OCI-LY7 (cell line): ENCODE results near the gene SLC35F2.

Experiments
- EZH2phosphoT487 ChIP-seq: fragments of 200-600 bp; sonication (generic); IDR thresholded peaks from 2 replicates; pipeline ENCODE4 v1.6.1; 2018; ENCODE audit warnings: low read depth, borderline replicate concordance, mild to moderate bottlenecking, mixed run types, antibody characterized with exemption, low read length, moderate library complexity, mixed read lengths
- TF ChIP-seq, protein P1 (sequence below): fragments of 200-600 bp; sonication (generic); conservative IDR thresholded peaks from 2 replicates; pipeline ENCODE4 v1.5.1; 2014; ENCODE audit warnings: mild to moderate bottlenecking, antibody characterized with exemption, low read length, moderate library complexity, mixed read lengths

DNA sequence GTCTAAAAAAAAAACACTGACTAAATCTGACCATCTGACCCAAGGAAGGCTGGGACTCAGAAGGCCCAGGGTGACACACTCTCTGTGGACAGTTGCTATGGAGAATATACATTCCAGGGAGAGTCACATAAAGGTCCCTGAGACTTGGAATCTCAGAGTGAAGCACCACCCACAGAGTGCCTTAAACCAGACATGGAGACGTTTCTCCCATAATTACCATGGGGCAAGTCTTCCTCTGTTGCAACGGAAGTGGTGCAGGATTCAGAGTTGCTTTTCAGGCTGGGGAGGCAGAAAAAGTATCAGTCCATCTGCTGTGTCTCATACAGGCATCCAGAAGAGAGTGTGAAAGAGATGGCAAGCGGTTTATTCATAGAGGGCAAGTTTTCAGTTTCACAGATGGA lies 88.0 kb downstream of the SLC35F2 start:
- TF ChIP-seq, protein P1, sequence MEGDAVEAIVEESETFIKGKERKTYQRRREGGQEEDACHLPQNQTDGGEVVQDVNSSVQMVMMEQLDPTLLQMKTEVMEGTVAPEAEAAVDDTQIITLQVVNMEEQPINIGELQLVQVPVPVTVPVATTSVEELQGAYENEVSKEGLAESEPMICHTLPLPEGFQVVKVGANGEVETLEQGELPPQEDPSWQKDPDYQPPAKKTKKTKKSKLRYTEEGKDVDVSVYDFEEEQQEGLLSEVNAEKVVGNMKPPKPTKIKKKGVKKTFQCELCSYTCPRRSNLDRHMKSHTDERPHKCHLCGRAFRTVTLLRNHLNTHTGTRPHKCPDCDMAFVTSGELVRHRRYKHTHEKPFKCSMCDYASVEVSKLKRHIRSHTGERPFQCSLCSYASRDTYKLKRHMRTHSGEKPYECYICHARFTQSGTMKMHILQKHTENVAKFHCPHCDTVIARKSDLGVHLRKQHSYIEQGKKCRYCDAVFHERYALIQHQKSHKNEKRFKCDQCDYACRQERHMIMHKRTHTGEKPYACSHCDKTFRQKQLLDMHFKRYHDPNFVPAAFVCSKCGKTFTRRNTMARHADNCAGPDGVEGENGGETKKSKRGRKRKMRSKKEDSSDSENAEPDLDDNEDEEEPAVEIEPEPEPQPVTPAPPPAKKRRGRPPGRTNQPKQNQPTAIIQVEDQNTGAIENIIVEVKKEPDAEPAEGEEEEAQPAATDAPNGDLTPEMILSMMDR = no peak
- no peak for TF ChIP-seq EZH2phosphoT487
